Measurements from ENCODE around the gene SDK2. TPM values are rescaled to one million over a fixed set of nuclear protein-coding genes. Genes with fewer than 3 reads are reported as not detected.
A peak's percentile ranks its signal among the peaks of the same experiment; 100 is the strongest.
"Not testable (repeated sequence)": the region's sequence is repeated elsewhere in the genome, so short reads cannot be mapped to it uniquely, and the experiment has no call there.

The SDK2 gene
- polyA plus RNA-seq, 1 donor = 44.0 TPM

GRCh38 chr17:73340093-73340596 is 304.1 kb downstream of the SDK2 start:
- no peak for DNase-seq

- DNase-seq = no peak
Measured at GRCh38 chr17:73338566-73339197, 305.6 kb downstream of the SDK2 start.

GRCh38 chr17:73338050-73338521 is 306.2 kb downstream of the SDK2 start:
- DNase-seq = peak; percentile 68

- no peak for DNase-seq
Measured at GRCh38 chr17:73337330-73337710, 306.9 kb downstream of the SDK2 start.

GRCh38 chr17:73336408-73337329 is 307.6 kb downstream of the SDK2 start:
- DNase-seq = no peak

GRCh38 chr17:73335591-73336407 is 308.4 kb downstream of the SDK2 start:
- DNase-seq = no peak

- DNase-seq = no peak
Measured at GRCh38 chr17:73334771-73335513, 309.3 kb downstream of the SDK2 start.

GRCh38 chr17:73333445-73333844 is 310.8 kb downstream of the SDK2 start:
- not testable (repeated sequence) for DNase-seq

- no peak for DNase-seq
Measured at GRCh38 chr17:73331060-73331459, 313.2 kb downstream of the SDK2 start.

GRCh38 chr17:73327676-73328075 is 316.6 kb downstream of the SDK2 start:
- no peak for DNase-seq

- DNase-seq = peak; percentile 47
Measured at GRCh38 chr17:73325527-73325842, 318.8 kb downstream of the SDK2 start.

- no peak for DNase-seq
Measured at GRCh38 chr17:73324711-73325526, 319.3 kb downstream of the SDK2 start.

- DNase-seq = peak; percentile 77
Measured at GRCh38 chr17:73324160-73324475, 320.1 kb downstream of the SDK2 start.

- DNase-seq = no peak
Measured at GRCh38 chr17:73323409-73324159, 320.7 kb downstream of the SDK2 start.

- DNase-seq = no peak
Measured at GRCh38 chr17:73320601-73321264, 323.5 kb downstream of the SDK2 start.

- no peak for DNase-seq
Measured at GRCh38 chr17:73319766-73320165, 324.5 kb downstream of the SDK2 start.

GRCh38 chr17:73318836-73319235 is 325.4 kb downstream of the SDK2 start:
- no peak for DNase-seq

GRCh38 chr17:73318427-73318813 is 325.8 kb downstream of the SDK2 start:
- DNase-seq = no peak

- no peak for DNase-seq
Measured at GRCh38 chr17:73317513-73318426, 326.5 kb downstream of the SDK2 start.
